ENCODE measurements around the gene TOX2.

TOX2 gene

GRCh38 chr20:44064501-44065400, 150.1 kb downstream of the TOX2 start:
- DNase-seq (ENCODE audit: low read depth) = no peak

DNA sequence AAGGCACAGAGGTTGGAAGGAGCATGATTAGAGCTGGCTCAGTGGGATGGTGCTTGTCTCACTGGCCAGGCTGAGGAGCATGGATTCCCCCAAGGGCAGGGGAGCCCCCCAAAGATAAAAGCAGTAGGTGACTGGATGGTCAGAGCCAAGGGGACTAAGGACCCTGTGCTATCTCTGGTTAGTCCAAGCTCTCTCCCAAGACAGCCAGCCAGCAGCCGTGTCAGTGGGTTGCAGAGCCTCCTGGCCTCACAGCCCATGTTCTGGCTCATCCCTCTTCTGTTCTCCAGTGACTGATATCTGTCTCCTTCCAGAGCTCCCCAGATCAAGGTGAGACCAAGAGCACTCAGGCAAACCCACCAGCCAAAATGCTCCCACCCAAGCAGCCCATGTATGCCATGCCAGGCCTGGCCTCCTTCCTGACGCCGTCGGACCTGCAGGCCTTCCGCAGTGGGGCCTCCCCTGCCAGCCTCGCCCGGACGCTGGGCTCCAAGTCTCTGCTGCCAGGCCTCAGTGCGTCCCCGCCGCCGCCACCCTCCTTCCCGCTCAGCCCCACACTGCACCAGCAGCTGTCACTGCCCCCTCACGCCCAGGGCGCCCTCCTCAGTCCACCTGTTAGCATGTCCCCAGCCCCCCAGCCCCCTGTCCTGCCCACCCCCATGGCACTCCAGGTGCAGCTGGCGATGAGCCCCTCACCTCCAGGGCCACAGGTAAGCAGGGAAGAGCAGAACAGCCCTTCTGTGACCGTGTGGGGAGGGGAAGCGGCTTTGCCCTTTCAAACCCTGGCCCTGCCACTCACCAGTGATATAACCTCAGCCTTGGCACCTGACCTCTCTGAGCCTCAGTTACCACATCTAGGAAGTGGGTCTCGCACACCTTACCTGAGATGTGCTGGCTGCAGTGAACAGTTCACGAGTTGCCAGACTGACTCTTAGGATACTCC, 151.0 kb downstream of the TOX2 start:
- DNase-seq (ENCODE audit: low read depth) = no peak

- DNase-seq (ENCODE audit: low read depth) = no peak
Observed at GRCh38 chr20:44066645-44067606, 152.3 kb downstream of the TOX2 start.

DNA sequence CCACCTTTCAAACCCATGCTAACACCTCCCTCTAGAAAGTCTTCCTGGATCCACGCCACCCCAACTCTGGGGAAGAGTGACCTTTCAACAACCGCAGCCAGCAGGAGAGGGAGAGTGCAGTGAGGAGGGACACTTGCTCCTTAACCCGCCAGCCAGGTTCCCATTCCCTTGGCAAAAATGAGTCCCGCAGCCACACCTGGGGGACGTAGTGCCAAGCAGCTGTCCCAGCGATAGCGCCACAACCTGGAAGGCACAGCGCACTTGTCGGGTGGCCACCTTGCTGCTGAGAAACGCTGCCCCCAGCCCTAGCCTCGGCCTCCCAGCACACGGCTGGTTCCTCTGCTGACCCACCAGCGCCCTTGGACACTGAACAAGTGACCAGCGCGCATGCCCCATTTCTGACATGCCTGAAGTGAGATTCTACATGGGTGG, 153.0 kb downstream of the TOX2 start:
- no peak for DNase-seq (ENCODE audit: low read depth)

GRCh38 chr20:44068316-44069201, 153.9 kb downstream of the TOX2 start:
- no peak for DNase-seq (ENCODE audit: low read depth)

- peak; percentile 37 for DNase-seq (ENCODE audit: low read depth)
Observed at GRCh38 chr20:44069203-44070011, 154.8 kb downstream of the TOX2 start.

DNA sequence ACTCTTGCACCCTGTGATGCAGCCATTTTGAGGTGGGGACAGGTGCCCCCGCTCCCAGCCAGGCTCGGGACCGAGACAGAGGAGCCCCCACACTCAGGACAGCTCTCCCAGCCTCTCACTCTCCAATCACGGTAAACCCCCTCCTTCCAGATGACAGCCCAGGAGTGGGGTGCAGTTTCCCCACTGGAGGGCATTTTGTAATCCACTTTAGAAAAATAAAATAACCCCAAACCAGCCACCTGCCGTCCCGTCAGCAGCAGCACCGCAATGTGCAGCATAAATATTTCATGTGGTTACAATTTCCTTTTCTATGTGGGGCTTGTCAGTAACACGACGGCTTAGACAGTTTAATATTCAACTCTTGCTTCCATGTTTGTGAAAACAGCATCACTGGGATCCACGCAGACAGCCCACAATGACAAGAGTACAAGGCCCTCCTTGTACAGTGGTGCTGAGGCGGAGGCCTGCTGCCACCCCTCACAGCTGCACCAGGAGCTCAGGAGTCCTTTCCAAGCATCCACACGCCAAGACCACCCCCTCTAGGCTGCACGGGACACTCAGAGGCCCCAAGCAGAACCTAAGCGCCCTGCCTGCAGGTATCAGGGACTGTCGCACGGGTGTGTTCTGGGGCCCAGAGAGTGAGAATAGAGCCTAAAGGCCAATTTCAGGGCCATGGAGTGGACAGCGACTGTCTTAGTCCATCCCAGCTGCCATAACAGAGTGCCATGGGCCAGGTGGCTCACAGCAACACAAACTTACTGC, 155.7 kb downstream of the TOX2 start:
- DNase-seq (ENCODE audit: low read depth) = peak; percentile 22

DNA sequence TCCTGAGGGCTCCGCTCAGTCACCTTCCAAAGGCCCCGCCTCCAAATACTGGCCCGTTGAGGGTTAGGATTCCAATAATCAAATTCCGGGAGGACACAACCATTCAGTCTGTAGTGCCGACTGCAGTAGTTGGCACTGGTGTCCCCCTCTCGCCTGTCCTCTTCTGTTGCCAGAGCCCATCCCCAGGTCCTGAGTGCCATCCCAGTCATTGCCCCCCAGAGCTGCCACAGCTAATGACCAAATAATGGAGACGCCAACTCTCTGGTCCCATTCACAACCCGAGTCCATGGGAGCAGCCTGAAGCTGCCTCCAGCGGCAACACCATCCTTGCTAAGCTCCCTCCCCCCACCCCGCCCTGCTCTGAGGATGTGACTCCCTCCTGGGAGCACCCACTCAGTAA, 156.4 kb downstream of the TOX2 start:
- DNase-seq (ENCODE audit: low read depth) = no peak

DNA sequence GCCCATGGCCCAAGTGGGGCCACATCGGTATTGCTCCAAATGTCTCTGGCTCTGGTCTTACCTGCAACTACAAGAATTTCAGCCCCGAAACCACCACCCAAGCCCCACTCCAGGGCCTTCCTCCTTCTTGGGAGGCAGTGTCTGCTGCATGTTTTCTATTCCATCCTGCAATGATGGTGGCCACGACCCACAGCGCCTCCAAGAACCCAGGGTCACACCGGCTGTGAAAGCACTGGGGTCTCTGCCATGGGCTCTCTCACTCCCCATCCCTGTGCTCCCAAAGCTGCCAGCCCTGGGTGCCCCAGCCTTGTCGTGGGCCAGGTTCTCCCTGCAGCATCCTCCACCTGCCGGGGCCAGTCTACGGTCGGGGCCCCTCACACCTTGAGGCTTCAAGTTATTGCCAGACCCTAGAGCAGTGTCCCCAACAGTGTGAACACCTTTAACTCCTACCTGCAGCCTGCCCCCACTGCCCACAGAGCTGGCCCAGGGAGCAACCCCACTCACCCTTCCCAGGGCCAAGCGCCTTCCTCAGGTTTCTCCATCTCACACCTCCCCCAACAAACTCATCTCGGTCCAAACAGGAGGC, 157.0 kb downstream of the TOX2 start:
- DNase-seq (ENCODE audit: low read depth) = no peak

- DNase-seq (ENCODE audit: low read depth) = no peak
Observed at GRCh38 chr20:44072384-44072783, 157.7 kb downstream of the TOX2 start.

DNA sequence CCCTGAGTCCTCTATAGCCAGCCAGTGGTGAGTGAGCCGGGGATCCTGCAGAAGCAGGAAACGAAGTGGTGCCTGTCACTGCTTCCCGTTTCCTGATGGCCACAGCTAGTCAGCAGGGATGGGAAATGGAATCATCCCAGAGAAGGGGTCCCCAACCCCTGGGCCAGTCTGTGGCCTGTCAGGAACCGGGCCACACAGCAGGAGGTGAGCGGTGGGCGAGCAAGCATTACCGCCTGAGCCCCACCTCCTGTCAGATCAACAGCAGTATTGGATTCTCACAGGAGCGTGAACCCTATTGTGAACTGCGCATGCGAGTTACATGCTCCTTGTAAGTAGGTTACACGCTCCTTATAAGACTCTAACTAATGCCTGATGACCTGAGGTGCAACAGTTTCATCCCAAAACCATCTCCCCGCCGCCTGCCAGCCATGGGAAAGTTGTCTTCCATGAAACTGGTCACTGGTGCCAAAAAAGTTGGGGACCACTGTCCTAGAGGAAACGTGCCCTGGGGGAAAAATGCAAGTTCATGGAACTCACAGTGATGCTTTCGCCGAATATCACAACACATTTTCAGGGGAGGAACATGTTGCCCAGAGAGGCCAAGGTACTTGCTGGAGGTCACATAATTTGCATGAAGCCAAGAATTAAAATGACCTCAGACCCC, 158.5 kb downstream of the TOX2 start:
- DNase-seq (ENCODE audit: low read depth) = no peak

- no peak for DNase-seq (ENCODE audit: low read depth)
Observed at GRCh38 chr20:44073675-44074071, 159.0 kb downstream of the TOX2 start.

- DNase-seq (ENCODE audit: low read depth) = no peak
Observed at GRCh38 chr20:44074252-44075151, 159.8 kb downstream of the TOX2 start.

- no peak for DNase-seq (ENCODE audit: low read depth)
Observed at GRCh38 chr20:44075191-44075949, 160.7 kb downstream of the TOX2 start.

DNA sequence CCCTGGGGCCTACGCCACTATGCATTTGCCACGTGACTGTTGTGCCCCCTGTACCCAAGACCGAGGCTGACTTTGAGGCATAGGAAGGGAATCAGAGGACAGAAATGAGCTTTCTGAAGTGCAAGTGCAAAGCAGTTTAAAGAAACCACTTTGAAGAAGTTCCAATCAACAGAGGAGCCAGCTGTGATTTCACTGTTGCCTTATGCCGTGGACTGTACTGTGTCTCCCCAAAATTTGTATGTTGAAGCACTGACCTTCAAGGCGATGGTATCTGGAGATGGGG, 161.2 kb downstream of the TOX2 start:
- no peak for DNase-seq (ENCODE audit: low read depth)

DNA sequence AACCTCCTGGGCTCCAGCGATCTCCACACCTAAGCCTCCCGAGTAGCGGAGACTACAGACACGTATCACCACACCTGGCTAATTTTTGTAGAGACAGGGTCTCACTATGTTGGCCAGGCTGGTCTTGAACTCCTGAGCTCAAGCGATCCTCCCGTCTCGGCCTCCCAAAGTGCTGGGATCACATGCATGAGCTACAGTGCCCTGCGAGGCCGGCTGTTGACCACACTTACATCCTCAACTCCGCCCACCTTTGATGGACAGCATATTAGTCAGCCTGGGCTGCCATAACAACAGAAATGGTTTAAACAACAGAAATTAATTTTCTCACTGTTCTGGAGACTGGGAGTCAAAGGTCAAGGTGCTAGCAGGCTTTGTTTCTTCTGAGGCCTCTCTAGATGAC, 164.6 kb downstream of the TOX2 start:
- DNase-seq (ENCODE audit: low read depth) = no peak

- DNase-seq (ENCODE audit: low read depth) = no peak
Observed at GRCh38 chr20:44080064-44080463, 165.4 kb downstream of the TOX2 start.
